Astrocyte (in vitro differentiated cells and primary cell): Measurements from ENCODE around the gene DSC3. TPM values are rescaled to one million over a fixed set of nuclear protein-coding genes. Genes with fewer than 3 reads are reported as not detected.
"Not testable (repeated sequence)": the region's sequence is repeated elsewhere in the genome, so short reads cannot be mapped to it uniquely, and the experiment has no call there.

ENCODE experiments used
- DNase-seq: peaks from one replicate; pipeline ENCODE4 v3.0.0-alpha.2; 2010; ENCODE audit warnings: low read depth
- FAIRE-seq: peaks from 2 replicates; lab custom pipeline; 2011; peaks lifted over from hg19 to GRCh38; lab: Jason Lieb, UNC
- H2AFZ ChIP-seq: 2 replicates; pipeline ENCODE4 v1.6.0; 2012; ENCODE audit warnings: low read depth, low read length, inconsistent platforms
- H3K27ac ChIP-seq: 2 replicates; pipeline ENCODE4 v1.5.1; 2011; ENCODE audit warnings: low read depth, low read length, inconsistent platforms
- H3K27me3 ChIP-seq: 2 replicates; pipeline ENCODE4 v1.6.0; 2011; ENCODE audit warnings: low read length, inconsistent platforms; ENCODE audit not compliant: insufficient read depth
- H3K36me3 ChIP-seq: 2 replicates; pipeline ENCODE4 v1.5.1; 2011; ENCODE audit warnings: low read length, inconsistent platforms; ENCODE audit not compliant: insufficient read depth
- H3K4me1 ChIP-seq: 2 replicates; pipeline ENCODE4 v1.5.1; 2011; ENCODE audit warnings: low read length, inconsistent platforms; ENCODE audit not compliant: insufficient read depth
- H3K4me2 ChIP-seq: 2 replicates; pipeline ENCODE4 v1.6.0; 2012; ENCODE audit warnings: low read length, inconsistent platforms
- H3K4me3 ChIP-seq: 2 replicates; pipeline ENCODE4 v1.5.1; 2011; ENCODE audit warnings: low read depth, mild to moderate bottlenecking, low read length, inconsistent platforms; ENCODE audit not compliant: insufficient read depth
- H3K79me2 ChIP-seq: 2 replicates; pipeline ENCODE4 v1.6.0; 2012; ENCODE audit warnings: mild to moderate bottlenecking, low read length, inconsistent platforms; ENCODE audit not compliant: insufficient read depth
- H3K9ac ChIP-seq: 2 replicates; pipeline ENCODE4 v1.6.0; 2012; ENCODE audit warnings: mild to moderate bottlenecking, low read length, inconsistent platforms
- H3K9me3 ChIP-seq: 2 replicates; pipeline ENCODE4 v1.5.1; 2012; ENCODE audit warnings: low read depth, mild to moderate bottlenecking, low read length, inconsistent platforms; ENCODE audit not compliant: insufficient read depth
- H4K20me1 ChIP-seq: 2 replicates; pipeline ENCODE4 v1.6.0; 2012; ENCODE audit warnings: low read length, inconsistent platforms; ENCODE audit not compliant: insufficient read depth
- H3K27ac Mint-ChIP-seq: one replicate; pipeline ENCODE4 v1.8.0; 2021; ENCODE audit warnings: mild to moderate bottlenecking, mixed read lengths; ENCODE audit not compliant: unreplicated experiment
- H3K27me3 Mint-ChIP-seq: one replicate; pipeline ENCODE4 v1.8.0; 2021; ENCODE audit warnings: low read depth, mixed read lengths; ENCODE audit not compliant: unreplicated experiment
- H3K36me3 Mint-ChIP-seq: one replicate; pipeline ENCODE4 v1.8.0; 2021; ENCODE audit warnings: low read depth, mixed read lengths; ENCODE audit not compliant: unreplicated experiment
- H3K4me1 Mint-ChIP-seq: one replicate; pipeline ENCODE4 v1.8.0; 2021; ENCODE audit warnings: low read depth, mixed read lengths; ENCODE audit not compliant: unreplicated experiment
- H3K4me3 Mint-ChIP-seq: one replicate; pipeline ENCODE4 v1.8.0; 2021; ENCODE audit warnings: mild to moderate bottlenecking, moderate library complexity, mixed read lengths; ENCODE audit not compliant: unreplicated experiment
- H3K9me3 Mint-ChIP-seq: one replicate; pipeline ENCODE4 v1.8.0; 2021; ENCODE audit warnings: mild to moderate bottlenecking, mixed read lengths; ENCODE audit not compliant: unreplicated experiment
- EZH2 ChIP-seq: IDR thresholded peaks from 2 replicates; pipeline ENCODE4 v1.6.1; 2012; ENCODE audit warnings: mild to moderate bottlenecking, low read length, inconsistent platforms; ENCODE audit not compliant: insufficient read depth
- total RNA-seq: library from RNA; stranded (reverse); gene quantifications from 2 replicates; pipeline ENCODE4 v1.2.1, GENCODE V29; 2021
- TF ChIP-seq, protein P1 (sequence below): IDR thresholded peaks from 2 replicates; pipeline ENCODE4 v1.5.1; 2011; ENCODE audit warnings: low read depth, mild to moderate bottlenecking, inconsistent platforms, low read length, moderate library complexity; ENCODE audit not compliant: insufficient read depth

The DSC3 gene
- total RNA-seq, 1 donor from 2014 or later, result 5.2 TPM

DNA sequence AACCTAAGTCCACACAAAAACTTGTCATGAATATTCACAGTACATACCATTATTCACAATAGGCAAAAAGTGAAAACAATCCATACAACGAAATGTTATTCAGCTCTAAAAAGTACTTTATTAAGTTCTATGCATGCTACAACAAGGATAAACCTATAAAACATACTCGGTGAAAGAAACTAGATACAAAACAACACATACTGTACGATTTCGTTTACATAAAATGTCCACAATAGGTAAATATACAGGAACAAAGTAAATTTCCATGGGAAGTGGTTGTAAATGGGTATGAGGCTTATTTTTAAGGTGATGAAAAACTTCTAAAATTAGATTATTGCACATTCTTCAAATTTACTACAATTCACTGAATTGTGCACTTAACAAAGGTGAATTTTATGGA lies 8.0 kb downstream of the DSC3 start:
- no peaks in the 10 kb centered on the region for H3K9me3 ChIP-seq
- TF ChIP-seq, protein P1, sequence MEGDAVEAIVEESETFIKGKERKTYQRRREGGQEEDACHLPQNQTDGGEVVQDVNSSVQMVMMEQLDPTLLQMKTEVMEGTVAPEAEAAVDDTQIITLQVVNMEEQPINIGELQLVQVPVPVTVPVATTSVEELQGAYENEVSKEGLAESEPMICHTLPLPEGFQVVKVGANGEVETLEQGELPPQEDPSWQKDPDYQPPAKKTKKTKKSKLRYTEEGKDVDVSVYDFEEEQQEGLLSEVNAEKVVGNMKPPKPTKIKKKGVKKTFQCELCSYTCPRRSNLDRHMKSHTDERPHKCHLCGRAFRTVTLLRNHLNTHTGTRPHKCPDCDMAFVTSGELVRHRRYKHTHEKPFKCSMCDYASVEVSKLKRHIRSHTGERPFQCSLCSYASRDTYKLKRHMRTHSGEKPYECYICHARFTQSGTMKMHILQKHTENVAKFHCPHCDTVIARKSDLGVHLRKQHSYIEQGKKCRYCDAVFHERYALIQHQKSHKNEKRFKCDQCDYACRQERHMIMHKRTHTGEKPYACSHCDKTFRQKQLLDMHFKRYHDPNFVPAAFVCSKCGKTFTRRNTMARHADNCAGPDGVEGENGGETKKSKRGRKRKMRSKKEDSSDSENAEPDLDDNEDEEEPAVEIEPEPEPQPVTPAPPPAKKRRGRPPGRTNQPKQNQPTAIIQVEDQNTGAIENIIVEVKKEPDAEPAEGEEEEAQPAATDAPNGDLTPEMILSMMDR, result no peak
- no peak for TF ChIP-seq EZH2
- DNase-seq (no peak), FAIRE-seq (no peak)
- H2AFZ ChIP-seq, result no peak overlapping the region
- H3K9ac ChIP-seq, result no peak overlapping the region
- H3K27me3 Mint-ChIP-seq, result no peaks in the 10 kb centered on the region
- no peaks in the 10 kb centered on the region for H3K36me3 Mint-ChIP-seq
- peaks cover 3% of the 10 kb centered on the region for H3K27me3 ChIP-seq
- H3K4me3 Mint-ChIP-seq, result no peak overlapping the region
- H3K4me1 ChIP-seq, result no peaks in the 10 kb centered on the region
- H4K20me1 ChIP-seq, result no peaks in the 10 kb centered on the region
- H3K4me3 ChIP-seq, result no peak overlapping the region
- no peaks in the 10 kb centered on the region for H3K9me3 Mint-ChIP-seq
- H3K36me3 ChIP-seq, result no peaks in the 10 kb centered on the region
- no peaks in the 10 kb centered on the region for H3K79me2 ChIP-seq
- H3K4me2 ChIP-seq, result no peak overlapping the region
- H3K4me1 Mint-ChIP-seq, result peaks cover 7% of the 10 kb centered on the region
- no peak overlapping the region for H3K27ac ChIP-seq
- no peak overlapping the region for H3K27ac Mint-ChIP-seq

DNA sequence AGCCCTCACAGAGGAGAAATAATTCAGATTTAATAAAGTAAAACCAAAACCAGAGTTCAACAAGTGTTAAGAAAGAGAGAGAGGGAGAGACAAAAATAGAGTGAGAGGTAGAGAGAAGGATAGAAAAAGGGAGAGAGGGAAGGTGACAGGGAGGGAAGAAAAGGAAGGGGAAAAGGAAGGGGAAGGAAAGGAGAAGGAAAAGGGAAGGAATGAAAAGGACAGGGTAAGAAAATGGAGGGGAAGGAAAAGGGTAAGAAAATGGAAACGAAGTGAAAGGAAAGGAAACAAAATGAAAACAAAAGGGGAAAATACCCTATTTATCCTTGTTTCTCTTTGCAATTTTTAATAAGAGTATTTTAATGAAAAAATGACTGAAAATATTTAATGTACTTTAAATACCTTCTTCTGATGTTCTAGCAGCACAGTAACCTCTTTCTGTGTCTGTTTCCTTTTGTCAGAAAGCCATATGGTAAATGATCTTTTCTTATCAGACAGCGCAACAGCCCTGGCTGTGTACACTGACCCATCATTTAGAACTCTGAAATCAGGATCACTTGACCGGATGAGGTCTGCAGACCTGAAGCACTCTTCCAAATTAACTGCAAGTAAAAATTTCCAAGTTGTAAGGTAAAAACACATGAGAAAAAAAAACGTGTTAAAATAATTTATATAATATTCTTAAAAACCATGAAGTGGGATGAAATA lies 11.8 kb downstream of the DSC3 start:
- Mint-ChIP-seq H3K36me3 (no peaks in the 10 kb centered on the region), H3K4me3 (no peak overlapping the region), H3K27me3 (no peaks in the 10 kb centered on the region), H3K9me3 (no peaks in the 10 kb centered on the region), H3K4me1 (no peaks in the 10 kb centered on the region), H3K27ac (no peak overlapping the region)
- Histone ChIP-seq H3K27ac (no peak overlapping the region), H3K4me2 (no peak overlapping the region), H3K4me3 (no peak overlapping the region), H3K4me1 (no peaks in the 10 kb centered on the region), H3K27me3 (no peaks in the 10 kb centered on the region), H3K9me3 (no peaks in the 10 kb centered on the region), H3K36me3 (no peaks in the 10 kb centered on the region), H3K79me2 (no peaks in the 10 kb centered on the region), H3K9ac (no peak overlapping the region), H4K20me1 (no peaks in the 10 kb centered on the region), H2AFZ (no peak overlapping the region)
- no peak for TF ChIP-seq EZH2
- TF ChIP-seq, protein P1, result no peak
- FAIRE-seq, result no peak
- DNase-seq, result no peak

- no peaks in the 10 kb centered on the region for H4K20me1 ChIP-seq
- Mint-ChIP-seq H3K27ac (no peak overlapping the region), H3K9me3 (no peaks in the 10 kb centered on the region), H3K4me1 (peaks cover 4% of the 10 kb centered on the region), H3K36me3 (no peaks in the 10 kb centered on the region), H3K27me3 (peaks cover 3% of the 10 kb centered on the region), H3K4me3 (no peak overlapping the region)
- H3K9me3 ChIP-seq, result no peaks in the 10 kb centered on the region
- no peak overlapping the region for H2AFZ ChIP-seq
- H3K27me3 ChIP-seq, result no peaks in the 10 kb centered on the region
- no peaks in the 10 kb centered on the region for H3K36me3 ChIP-seq
- no peaks in the 10 kb centered on the region for H3K4me1 ChIP-seq
- H3K9ac ChIP-seq, result no peak overlapping the region
- DNase-seq (no peak), FAIRE-seq (no peak)
- no peaks in the 10 kb centered on the region for H3K79me2 ChIP-seq
- H3K4me2 ChIP-seq, result no peak overlapping the region
- H3K27ac ChIP-seq, result no peak overlapping the region
- TF ChIP-seq EZH2, result no peak
- TF ChIP-seq, protein P1, result no peak
- H3K4me3 ChIP-seq, result no peak overlapping the region
Observed at GRCh38 chr18:31015715-31016434, 26.7 kb downstream of the DSC3 start.

DNA sequence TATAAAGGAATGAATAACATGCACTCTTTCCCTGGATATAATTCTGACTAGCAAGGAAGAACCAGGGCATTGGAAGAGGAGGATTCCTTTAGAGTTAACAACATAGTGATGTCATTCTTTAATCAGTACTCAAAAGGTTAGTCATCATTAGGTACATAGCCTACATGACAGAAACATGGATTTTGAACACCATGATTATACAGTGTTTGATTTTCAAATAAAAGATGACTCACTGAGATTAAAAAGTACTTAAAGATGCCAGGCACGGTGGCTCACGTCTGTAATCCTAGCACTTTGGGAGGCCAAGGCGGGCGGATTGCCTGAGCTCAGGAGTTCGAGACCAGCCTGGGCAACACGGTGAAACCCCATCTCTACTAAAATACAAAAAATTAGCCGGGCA lies 31.1 kb downstream of the DSC3 start:
- not testable (repeated sequence) for H3K36me3 Mint-ChIP-seq, H3K4me3 Mint-ChIP-seq, FAIRE-seq, H3K36me3 ChIP-seq, H3K9me3 Mint-ChIP-seq, H3K27me3 Mint-ChIP-seq, H3K79me2 ChIP-seq, H3K4me1 Mint-ChIP-seq, H3K9me3 ChIP-seq, H3K27me3 ChIP-seq, H3K9ac ChIP-seq, H3K4me3 ChIP-seq, H4K20me1 ChIP-seq, H2AFZ ChIP-seq, H3K4me1 ChIP-seq, H3K27ac ChIP-seq
- DNase-seq, result peak; percentile 97
- peak overlapping the region; percentile 81 for H3K27ac Mint-ChIP-seq
- peak overlapping the region; percentile 49 for H3K4me2 ChIP-seq
